ENCODE measurements around the gene CEP85L.

The CEP85L gene

GRCh38 chr6:118639054-118639964 is 12.1 kb downstream of the CEP85L start:
- H3K9ac ChIP-seq (ENCODE audit: low read length), result no peak overlapping the region
- H3K4me1 ChIP-seq (ENCODE audit: control insufficient read depth, low read depth, low read length), result peaks cover 3% of the 10 kb centered on the region
- no peaks in the 10 kb centered on the region for H3K9me3 ChIP-seq (ENCODE audit: control insufficient read depth, low read depth, low read length)
- H3K27me3 ChIP-seq (ENCODE audit: control insufficient read depth, insufficient read depth, low read length), result no peaks in the 10 kb centered on the region
- no peaks in the 10 kb centered on the region for H3K36me3 ChIP-seq (ENCODE audit: control insufficient read depth, low read depth, low read length)
- H3K27ac ChIP-seq (ENCODE audit: low read length), result no peak overlapping the region
- no peak overlapping the region for H3K4me3 ChIP-seq (ENCODE audit: low read length)

- Histone ChIP-seq H3K9me3 (ENCODE audit: control insufficient read depth, low read depth, low read length) (no peaks in the 10 kb centered on the region), H3K9ac (ENCODE audit: low read length) (no peak overlapping the region), H3K36me3 (ENCODE audit: control insufficient read depth, low read depth, low read length) (no peaks in the 10 kb centered on the region), H3K4me3 (ENCODE audit: low read length) (no peak overlapping the region), H3K27ac (ENCODE audit: low read length) (no peak overlapping the region), H3K27me3 (ENCODE audit: control insufficient read depth, insufficient read depth, low read length) (no peaks in the 10 kb centered on the region), H3K4me1 (ENCODE audit: control insufficient read depth, low read depth, low read length) (peaks cover 9% of the 10 kb centered on the region)
Observed at GRCh38 chr6:118638288-118638687, 13.1 kb downstream of the CEP85L start.

GRCh38 chr6:118635909-118636735 is 15.3 kb downstream of the CEP85L start:
- Histone ChIP-seq H3K9me3 (ENCODE audit: control insufficient read depth, low read depth, low read length) (no peaks in the 10 kb centered on the region), H3K9ac (ENCODE audit: low read length) (no peak overlapping the region), H3K27me3 (ENCODE audit: control insufficient read depth, insufficient read depth, low read length) (no peaks in the 10 kb centered on the region), H3K4me3 (ENCODE audit: low read length) (no peak overlapping the region), H3K4me1 (ENCODE audit: control insufficient read depth, low read depth, low read length) (peaks cover 9% of the 10 kb centered on the region), H3K36me3 (ENCODE audit: control insufficient read depth, low read depth, low read length) (no peaks in the 10 kb centered on the region), H3K27ac (ENCODE audit: low read length) (no peak overlapping the region)

- no peak overlapping the region for H3K4me3 ChIP-seq (ENCODE audit: low read length)
- H3K27me3 ChIP-seq (ENCODE audit: control insufficient read depth, insufficient read depth, low read length), result no peaks in the 10 kb centered on the region
- H3K9me3 ChIP-seq (ENCODE audit: control insufficient read depth, low read depth, low read length), result no peaks in the 10 kb centered on the region
- no peak overlapping the region for H3K9ac ChIP-seq (ENCODE audit: low read length)
- H3K4me1 ChIP-seq (ENCODE audit: control insufficient read depth, low read depth, low read length), result peaks cover 16% of the 10 kb centered on the region
- H3K36me3 ChIP-seq (ENCODE audit: control insufficient read depth, low read depth, low read length), result no peaks in the 10 kb centered on the region
- no peak overlapping the region for H3K27ac ChIP-seq (ENCODE audit: low read length)
Observed at GRCh38 chr6:118632359-118632758, 19.0 kb downstream of the CEP85L start.

GRCh38 chr6:118630923-118631322 is 20.5 kb downstream of the CEP85L start:
- H3K27me3 ChIP-seq (ENCODE audit: control insufficient read depth, insufficient read depth, low read length), result no peaks in the 10 kb centered on the region
- no peak overlapping the region for H3K9ac ChIP-seq (ENCODE audit: low read length)
- no peaks in the 10 kb centered on the region for H3K36me3 ChIP-seq (ENCODE audit: control insufficient read depth, low read depth, low read length)

GRCh38 chr6:118630067-118630466 is 21.3 kb downstream of the CEP85L start:
- H3K27me3 ChIP-seq (ENCODE audit: control insufficient read depth, insufficient read depth, low read length), result no peaks in the 10 kb centered on the region
- H3K9me3 ChIP-seq (ENCODE audit: control insufficient read depth, low read depth, low read length), result peaks cover 10% of the 10 kb centered on the region
- H3K36me3 ChIP-seq (ENCODE audit: control insufficient read depth, low read depth, low read length), result no peaks in the 10 kb centered on the region
- H3K4me3 ChIP-seq (ENCODE audit: low read length), result no peak overlapping the region
- peaks cover 16% of the 10 kb centered on the region for H3K4me1 ChIP-seq (ENCODE audit: control insufficient read depth, low read depth, low read length)
- no peak overlapping the region for H3K9ac ChIP-seq (ENCODE audit: low read length)
- H3K27ac ChIP-seq (ENCODE audit: low read length), result no peak overlapping the region

More at GRCh38 chr6:118630923-118631322, 20.5 kb downstream of the CEP85L start:
- H3K4me1 ChIP-seq (ENCODE audit: control insufficient read depth, low read depth, low read length), result peaks cover 16% of the 10 kb centered on the region
- no peak overlapping the region for H3K4me3 ChIP-seq (ENCODE audit: low read length)
- H3K9me3 ChIP-seq (ENCODE audit: control insufficient read depth, low read depth, low read length), result peaks cover 6% of the 10 kb centered on the region
- H3K27ac ChIP-seq (ENCODE audit: low read length), result no peak overlapping the region

GRCh38 chr6:118627724-118628123 is 23.7 kb downstream of the CEP85L start:
- no peak overlapping the region for H3K9ac ChIP-seq (ENCODE audit: low read length)
- no peaks in the 10 kb centered on the region for H3K36me3 ChIP-seq (ENCODE audit: control insufficient read depth, low read depth, low read length)
- no peak overlapping the region for H3K27ac ChIP-seq (ENCODE audit: low read length)
- no peaks in the 10 kb centered on the region for H3K27me3 ChIP-seq (ENCODE audit: control insufficient read depth, insufficient read depth, low read length)
- H3K4me1 ChIP-seq (ENCODE audit: control insufficient read depth, low read depth, low read length), result peaks cover 7% of the 10 kb centered on the region
- no peak overlapping the region for H3K4me3 ChIP-seq (ENCODE audit: low read length)
- H3K9me3 ChIP-seq (ENCODE audit: control insufficient read depth, low read depth, low read length), result peaks cover 10% of the 10 kb centered on the region

GRCh38 chr6:118625833-118626232 is 25.6 kb downstream of the CEP85L start:
- no peak overlapping the region for H3K27ac ChIP-seq (ENCODE audit: low read length)
- no peak overlapping the region for H3K4me3 ChIP-seq (ENCODE audit: low read length)
- peaks cover 10% of the 10 kb centered on the region for H3K9me3 ChIP-seq (ENCODE audit: control insufficient read depth, low read depth, low read length)
- peaks cover 7% of the 10 kb centered on the region for H3K4me1 ChIP-seq (ENCODE audit: control insufficient read depth, low read depth, low read length)
- H3K9ac ChIP-seq (ENCODE audit: low read length), result no peak overlapping the region
- H3K36me3 ChIP-seq (ENCODE audit: control insufficient read depth, low read depth, low read length), result no peaks in the 10 kb centered on the region
- no peaks in the 10 kb centered on the region for H3K27me3 ChIP-seq (ENCODE audit: control insufficient read depth, insufficient read depth, low read length)

- Histone ChIP-seq H3K9me3 (ENCODE audit: control insufficient read depth, low read depth, low read length) (peaks cover 10% of the 10 kb centered on the region), H3K36me3 (ENCODE audit: control insufficient read depth, low read depth, low read length) (no peaks in the 10 kb centered on the region), H3K27ac (ENCODE audit: low read length) (no peak overlapping the region), H3K4me3 (ENCODE audit: low read length) (no peak overlapping the region), H3K27me3 (ENCODE audit: control insufficient read depth, insufficient read depth, low read length) (no peaks in the 10 kb centered on the region), H3K9ac (ENCODE audit: low read length) (no peak overlapping the region), H3K4me1 (ENCODE audit: control insufficient read depth, low read depth, low read length) (no peaks in the 10 kb centered on the region)
Observed at GRCh38 chr6:118621799-118622470, 29.5 kb downstream of the CEP85L start.

GRCh38 chr6:118620202-118620601 is 31.2 kb downstream of the CEP85L start:
- Histone ChIP-seq H3K27ac (ENCODE audit: low read length) (no peak overlapping the region), H3K4me1 (ENCODE audit: control insufficient read depth, low read depth, low read length) (no peaks in the 10 kb centered on the region), H3K36me3 (ENCODE audit: control insufficient read depth, low read depth, low read length) (no peaks in the 10 kb centered on the region), H3K9me3 (ENCODE audit: control insufficient read depth, low read depth, low read length) (no peaks in the 10 kb centered on the region), H3K4me3 (ENCODE audit: low read length) (no peak overlapping the region), H3K9ac (ENCODE audit: low read length) (no peak overlapping the region), H3K27me3 (ENCODE audit: control insufficient read depth, insufficient read depth, low read length) (no peaks in the 10 kb centered on the region)

- H3K27me3 ChIP-seq (ENCODE audit: control insufficient read depth, insufficient read depth, low read length), result no peaks in the 10 kb centered on the region
- no peak overlapping the region for H3K27ac ChIP-seq (ENCODE audit: low read length)
- no peaks in the 10 kb centered on the region for H3K4me1 ChIP-seq (ENCODE audit: control insufficient read depth, low read depth, low read length)
- no peaks in the 10 kb centered on the region for H3K9me3 ChIP-seq (ENCODE audit: control insufficient read depth, low read depth, low read length)
- H3K36me3 ChIP-seq (ENCODE audit: control insufficient read depth, low read depth, low read length), result no peaks in the 10 kb centered on the region
- no peak overlapping the region for H3K4me3 ChIP-seq (ENCODE audit: low read length)
- H3K9ac ChIP-seq (ENCODE audit: low read length), result no peak overlapping the region
Observed at GRCh38 chr6:118618676-118619377, 32.6 kb downstream of the CEP85L start.
